HT1080 (cell line): ENCODE measurements around the gene PRXL2C. TPM values are rescaled to one million over a fixed set of nuclear protein-coding genes. Genes with fewer than 3 reads are reported as not detected.

ENCODE experiments used
- DNase-seq: peaks from one replicate; pipeline ENCODE4 v3.0.0-alpha.2; 2015; ENCODE audit warnings: low read depth
- total RNA-seq: library from RNA; depleted of rRNA; stranded (reverse); fragments of >200 nt; shearing (Covaris generic); gene quantifications from 2 replicates; pipeline ENCODE4 v1.2.3, GENCODE V29; 2014; rRNA removed

Gene PRXL2C
- total RNA-seq, 1 experiment from 2014 or later: 22.7 TPM

GRCh38 chr9:96612966-96613589, 42.0 kb downstream of the PRXL2C start:
- no peak for DNase-seq

- DNase-seq: peak; percentile 72
Measured at GRCh38 chr9:96612105-96612965, 42.8 kb downstream of the PRXL2C start.

- DNase-seq: no peak
Measured at GRCh38 chr9:96611302-96611701, 43.8 kb downstream of the PRXL2C start.

GRCh38 chr9:96609732-96610131, 45.4 kb downstream of the PRXL2C start:
- no peak for DNase-seq

GRCh38 chr9:96607971-96608370, 47.1 kb downstream of the PRXL2C start:
- no peak for DNase-seq

- peak; percentile 12 for DNase-seq
Measured at GRCh38 chr9:96605328-96605727, 49.8 kb downstream of the PRXL2C start.

GRCh38 chr9:96604004-96604319, 51.2 kb downstream of the PRXL2C start:
- no peak for DNase-seq

- no peak for DNase-seq
Measured at GRCh38 chr9:96603305-96604003, 51.7 kb downstream of the PRXL2C start.

GRCh38 chr9:96599298-96599697, 55.8 kb downstream of the PRXL2C start:
- no peak for DNase-seq

GRCh38 chr9:96596601-96597111, 58.5 kb downstream of the PRXL2C start:
- no peak for DNase-seq

Other genes with a start within 250 kb of the PRXL2C start
- 21.2 and 21.6 TPM in 2 replicates for gene ZNF367, start 236.9 kb downstream of the PRXL2C start, total RNA-seq
- gene HABP4, start 205.1 kb downstream of the PRXL2C start, total RNA-seq: 4.3 and 4.6 TPM in 2 replicates
- 5.2 and 8.2 TPM in 2 replicates for gene CDC14B, start 35.5 kb downstream of the PRXL2C start, total RNA-seq
- gene ZNF510, start 122.8 kb upstream of the PRXL2C start, total RNA-seq: 4.3 and 7.4 TPM in 2 replicates
- gene ZNF782, start 199.2 kb upstream of the PRXL2C start, total RNA-seq: 3.3 and 3.9 TPM in 2 replicates